Transverse colon (tissue), 4 donors: Measurements from ENCODE around the gene CIAPIN1.

ENCODE experiments used
- CTCF ChIP-seq, 5 experiments: fragments of 200-600 bp in 3 of 5; fragments of 450-650 bp in 2 of 5; sonication (generic) in 3 of 5; IDR thresholded peaks; 1 replicate in 2 of 5; 2 replicates in 3 of 5; pipeline ENCODE4 v1.5.1; 2016 to 2017; ENCODE audit warnings: antibody characterized with exemption in 5 of 5, inconsistent platforms in 3 of 5, mild to moderate bottlenecking in 2 of 5, moderate library complexity in 1 of 5
- EP300 ChIP-seq: sonication (generic); formaldehyde crosslinking; IDR thresholded peaks from one replicate; pipeline ENCODE4 v1.6.1; 2017; ENCODE audit warnings: antibody characterized with exemption, low read depth
- POLR2AphosphoS5 ChIP-seq, 3 donors: sonication (generic); formaldehyde crosslinking; IDR thresholded peaks; one replicate each; pipeline ENCODE4 v1.6.1; 2016; ENCODE audit warnings: antibody characterized with exemption in 3 of 3

GRCh38 chr16:57401943-57402640, 45.1 kb downstream of the CIAPIN1 start:
- no peak for TF ChIP-seq CTCF (IDR thresholded peaks at IDR 0.05)
- TF ChIP-seq EP300: no peak
- no peak for TF ChIP-seq POLR2AphosphoS5 (IDR thresholded peaks at IDR 0.05)
